IPS-18c (cell line): Measurements from ENCODE around the gene NUP210.
A peak's percentile ranks its signal among the peaks of the same experiment; 100 is the strongest.
"Not testable (repeated sequence)": the region's sequence is repeated elsewhere in the genome, so short reads cannot be mapped to it uniquely, and the experiment has no call there.

Experiments
- H3K4me3 ChIP-seq: 2 replicates; pipeline ENCODE4 v1.7.0; 2013; ENCODE audit warnings: low read depth, mild to moderate bottlenecking, low read length, moderate library complexity; ENCODE audit not compliant: insufficient read depth
- H3K9me3 ChIP-seq: one replicate; pipeline ENCODE4 v1.6.1; 2013; ENCODE audit warnings: mild to moderate bottlenecking, low read length, moderate library complexity; ENCODE audit not compliant: control insufficient read depth, insufficient read depth

NUP210 gene

GRCh38 chr3:13420045-13420830 lies at the start of gene NUP210:
Gene NUP210 (minus strand): TSS chr3:13420322. CDS start chr3:13420226, 96 bp downstream.
- H3K4me3 ChIP-seq, result peak within 1 kb of the TSS; percentile 71
- H3K9me3 ChIP-seq, result peaks cover 2% of the 10 kb centered on the region

GRCh38 chr3:13466781-13467180 lies 46.7 kb upstream of the NUP210 start:
- Histone ChIP-seq H3K9me3 (peaks cover 2% of the 10 kb centered on the region), H3K4me3 (no peak overlapping the region)

- Histone ChIP-seq H3K4me3 (no peak overlapping the region), H3K9me3 (peaks cover 2% of the 10 kb centered on the region)
Measured at GRCh38 chr3:13465236-13465873, 45.2 kb upstream of the NUP210 start.

- H3K4me3 ChIP-seq, result no peak overlapping the region
- H3K9me3 ChIP-seq, result no peaks in the 10 kb centered on the region
Measured at GRCh38 chr3:13463618-13464400, 43.7 kb upstream of the NUP210 start.

- Histone ChIP-seq H3K4me3 (no peak overlapping the region), H3K9me3 (no peaks in the 10 kb centered on the region)
Measured at GRCh38 chr3:13462822-13463221, 42.7 kb upstream of the NUP210 start.

- Histone ChIP-seq H3K9me3 (no peaks in the 10 kb centered on the region), H3K4me3 (no peak overlapping the region)
Measured at GRCh38 chr3:13462125-13462629, 42.1 kb upstream of the NUP210 start.

- no peaks in the 10 kb centered on the region for H3K9me3 ChIP-seq
Measured at GRCh38 chr3:13461169-13462124, 41.3 kb upstream of the NUP210 start.

GRCh38 chr3:13460341-13460736 lies 40.2 kb upstream of the NUP210 start:
- Histone ChIP-seq H3K4me3 (no peak overlapping the region), H3K9me3 (no peaks in the 10 kb centered on the region)

More at GRCh38 chr3:13461169-13462124, 41.3 kb upstream of the NUP210 start:
- H3K4me3 ChIP-seq, result no peak overlapping the region

- Histone ChIP-seq H3K9me3 (no peaks in the 10 kb centered on the region), H3K4me3 (no peak overlapping the region)
Measured at GRCh38 chr3:13459605-13460340, 39.7 kb upstream of the NUP210 start.

GRCh38 chr3:13457593-13457992 lies 37.5 kb upstream of the NUP210 start:
- no peaks in the 10 kb centered on the region for H3K9me3 ChIP-seq
- H3K4me3 ChIP-seq, result no peak overlapping the region

GRCh38 chr3:13455644-13456043 lies 35.5 kb upstream of the NUP210 start:
- H3K4me3 ChIP-seq, result no peak overlapping the region
- H3K9me3 ChIP-seq, result no peaks in the 10 kb centered on the region

- Histone ChIP-seq H3K4me3 (no peak overlapping the region), H3K9me3 (no peaks in the 10 kb centered on the region)
Measured at GRCh38 chr3:13452490-13453335, 32.6 kb upstream of the NUP210 start.

GRCh38 chr3:13451301-13451673 lies 31.2 kb upstream of the NUP210 start:
- H3K4me3 ChIP-seq, result peak overlapping the region; percentile 42
- H3K9me3 ChIP-seq, result no peaks in the 10 kb centered on the region

GRCh38 chr3:13442882-13443281 lies 22.8 kb upstream of the NUP210 start:
- H3K4me3 ChIP-seq, H3K9me3 ChIP-seq: not testable (repeated sequence)

- H3K4me3 ChIP-seq, result no peak overlapping the region
- H3K9me3 ChIP-seq, result no peaks in the 10 kb centered on the region
Measured at GRCh38 chr3:13440204-13440817, 20.2 kb upstream of the NUP210 start.
